CD4-positive, alpha-beta memory T cell (primary cell): ENCODE measurements around the gene OTC. TPM values are rescaled to one million over a fixed set of nuclear protein-coding genes. Genes with fewer than 3 reads are reported as not detected.
A peak's percentile ranks its signal among the peaks of the same experiment; 100 is the strongest.

Experiments used
- CTCF ChIA-PET: fragments of 350-600 bp; sonication (Branson Sonifier 250); formaldehyde crosslinking; loops from one replicate; lab custom pipeline; 2021; ENCODE audit warnings: inconsistent platforms; ENCODE audit not compliant: partially characterized antibody; lab: Charles Lee
- POLR2A ChIA-PET: fragments of 350-600 bp; sonication (Branson Sonifier 250); formaldehyde crosslinking; loops from one replicate; lab custom pipeline; 2021; ENCODE audit not compliant: partially characterized antibody; lab: Charles Lee
- DNase-seq, 5 donors: peaks; one replicate each; pipeline versions ENCODE4 v3.0.0 to v3.0.0-alpha.2; 2020 to 2022; ENCODE audit warnings: mixed read lengths in 1 of 5
- H3K27ac ChIP-seq: one replicate; pipeline ENCODE4 v1.7.0; 2013; ENCODE audit warnings: low read depth, low read length
- H3K27me3 ChIP-seq: 2 replicates; pipeline ENCODE4 v1.7.0; 2013; ENCODE audit warnings: mild to moderate bottlenecking, low read length, moderate library complexity; ENCODE audit not compliant: insufficient read depth
- H3K36me3 ChIP-seq: 2 replicates; pipeline ENCODE4 v1.7.0; 2013; ENCODE audit warnings: mild to moderate bottlenecking, low read length, moderate library complexity; ENCODE audit not compliant: insufficient read depth
- H3K4me1 ChIP-seq: 2 replicates; pipeline ENCODE4 v1.7.0; 2013; ENCODE audit warnings: mild to moderate bottlenecking, low read length, moderate library complexity; ENCODE audit not compliant: insufficient read depth
- H3K4me3 ChIP-seq, 2 donors: one replicate each; pipeline ENCODE4 v1.7.0; 2013; ENCODE audit warnings: low read length in 2 of 2, mild to moderate bottlenecking in 1 of 2
- H3K9me3 ChIP-seq, 2 donors: one replicate each; pipeline ENCODE4 v1.7.0; 2013; ENCODE audit warnings: low read length in 2 of 2, control low read depth in 1 of 2; ENCODE audit not compliant: control insufficient read depth in 1 of 2
- H3K27ac Mint-ChIP-seq, 7 donors: one replicate each; pipeline ENCODE4 v1.8.0; 2020 to 2021; ENCODE audit warnings: mixed read lengths in 7 of 7, mild to moderate bottlenecking in 6 of 7, inconsistent platforms in 3 of 7, moderate library complexity in 3 of 7
- H3K27me3 Mint-ChIP-seq, 2 donors: one replicate each; pipeline ENCODE4 v1.8.0; 2020 to 2021; ENCODE audit warnings: mixed read lengths in 2 of 2
- H3K36me3 Mint-ChIP-seq, 2 donors: one replicate each; pipeline ENCODE4 v1.8.0; 2020 to 2021; ENCODE audit warnings: mixed read lengths in 2 of 2, inconsistent platforms in 1 of 2, mild to moderate bottlenecking in 1 of 2
- H3K4me1 Mint-ChIP-seq, 4 donors: one replicate each; pipeline ENCODE4 v1.8.0; 2020 to 2021; ENCODE audit warnings: mixed read lengths in 4 of 4, mild to moderate bottlenecking in 1 of 4
- H3K4me3 Mint-ChIP-seq, 8 donors: one replicate each; pipeline ENCODE4 v1.8.0; 2020 to 2021; ENCODE audit warnings: mixed read lengths in 8 of 8, mild to moderate bottlenecking in 7 of 8, moderate library complexity in 6 of 8, inconsistent platforms in 3 of 8
- H3K9me3 Mint-ChIP-seq, 8 donors: one replicate each; pipeline ENCODE4 v1.8.0; 2020 to 2021; ENCODE audit warnings: mixed read lengths in 8 of 8, mild to moderate bottlenecking in 5 of 8, inconsistent platforms in 3 of 8, moderate library complexity in 1 of 8
- intact Hi-C: fragments of 100-400 bp; cut with micrococcal nuclease; formaldehyde crosslinking; loops from one replicate; pipeline ENCODE4 v1.15.1; 2023
- polyA plus RNA-seq, 2 donors: library from polyadenylated mRNA; unstranded; fragments of 300-500 nt; fragmentation: Illumina TruSeq; gene quantifications; one replicate each; pipeline ENCODE4 v1.2.3, GENCODE V29; 2021
- total RNA-seq, 2 experiments: library from RNA; stranded (reverse); gene quantifications; one replicate each; pipeline ENCODE4 v1.2.3, GENCODE V29; 2021

OTC gene
- total and polyA plus RNA-seq, 4 experiments from 2014 or later: not detected

DNA sequence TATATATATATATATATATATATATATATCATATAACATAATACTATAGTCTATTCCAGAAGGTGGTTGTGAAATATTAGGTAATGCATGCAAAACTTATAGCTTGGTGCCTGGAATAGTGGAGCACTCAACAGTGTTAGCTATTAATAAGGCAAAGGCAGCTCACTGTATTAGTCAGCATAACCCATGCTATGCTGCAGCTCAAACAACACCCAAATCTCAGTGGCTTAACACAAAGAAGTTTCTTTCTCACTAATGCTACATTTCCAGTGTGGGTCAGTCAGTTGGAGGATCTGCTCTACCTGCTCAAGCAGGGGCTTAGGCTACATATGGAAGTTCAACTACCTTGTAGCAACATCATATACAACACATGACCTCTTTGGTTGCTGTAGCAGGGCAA lies 19.9 kb upstream of the OTC start:
- H3K9me3 ChIP-seq: no peaks in the 10 kb centered on the region
- no peaks in the 10 kb centered on the region for H3K9me3 Mint-ChIP-seq
- H3K36me3 Mint-ChIP-seq: no peaks in the 10 kb centered on the region
- POLR2A ChIA-PET: no interaction called here
- H3K4me3 Mint-ChIP-seq: no peak overlapping the region
- no peaks in the 10 kb centered on the region for H3K27me3 ChIP-seq
- no peaks in the 10 kb centered on the region for H3K36me3 ChIP-seq
- H3K27me3 Mint-ChIP-seq: peaks cover 2 to 3% of the 10 kb centered on the region in 2 donors
- DNase-seq: no peak
- no peak overlapping the region for H3K4me3 ChIP-seq
- H3K4me1 Mint-ChIP-seq: peaks cover 9 to 13% (median 11%) of the 10 kb centered on the region in 4 donors
- intact Hi-C loops: no loop called here
- H3K4me1 ChIP-seq: peaks cover 13% of the 10 kb centered on the region
- CTCF ChIA-PET: no interaction called here
- no peak overlapping the region for H3K27ac ChIP-seq
- H3K27ac Mint-ChIP-seq: peak overlapping the region in 1 of 7 donors; percentile 17

DNA sequence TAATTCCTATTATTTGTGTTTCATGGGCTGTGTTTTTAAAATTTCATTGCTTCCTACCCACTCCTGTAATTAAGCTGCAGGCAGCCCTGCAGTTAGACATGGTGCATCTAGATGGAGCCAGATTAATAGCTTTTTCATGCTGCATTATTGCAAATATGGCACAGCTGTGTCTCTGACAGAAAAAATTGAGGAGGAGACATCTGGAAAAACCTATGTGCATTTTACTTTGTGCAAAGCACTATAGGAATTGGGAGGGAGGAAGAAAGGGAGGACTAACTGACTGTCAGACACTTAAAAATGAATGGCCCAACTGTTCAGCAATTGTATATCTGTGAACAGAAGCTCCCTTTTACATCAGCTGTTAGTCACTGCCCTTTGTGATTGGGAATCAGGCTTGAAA lies 17.0 kb upstream of the OTC start:
- H3K4me1 Mint-ChIP-seq: no peaks in the 10 kb centered on the region
- no peak overlapping the region for H3K27ac Mint-ChIP-seq
- H3K36me3 ChIP-seq: no peaks in the 10 kb centered on the region
- peaks cover 3 to 4% of the 10 kb centered on the region in 2 donors for H3K27me3 Mint-ChIP-seq
- ChIA-PET POLR2A (no interaction called here), CTCF (no interaction called here)
- no peaks in the 10 kb centered on the region for H3K9me3 Mint-ChIP-seq
- H3K4me3 ChIP-seq: no peak overlapping the region
- no peak overlapping the region for H3K4me3 Mint-ChIP-seq
- H3K4me1 ChIP-seq: no peaks in the 10 kb centered on the region
- H3K27ac ChIP-seq: no peak overlapping the region
- no peaks in the 10 kb centered on the region for H3K27me3 ChIP-seq
- no peaks in the 10 kb centered on the region for H3K9me3 ChIP-seq
- intact Hi-C loops: no loop called here
- DNase-seq: no peak
- H3K36me3 Mint-ChIP-seq: no peaks in the 10 kb centered on the region

DNA sequence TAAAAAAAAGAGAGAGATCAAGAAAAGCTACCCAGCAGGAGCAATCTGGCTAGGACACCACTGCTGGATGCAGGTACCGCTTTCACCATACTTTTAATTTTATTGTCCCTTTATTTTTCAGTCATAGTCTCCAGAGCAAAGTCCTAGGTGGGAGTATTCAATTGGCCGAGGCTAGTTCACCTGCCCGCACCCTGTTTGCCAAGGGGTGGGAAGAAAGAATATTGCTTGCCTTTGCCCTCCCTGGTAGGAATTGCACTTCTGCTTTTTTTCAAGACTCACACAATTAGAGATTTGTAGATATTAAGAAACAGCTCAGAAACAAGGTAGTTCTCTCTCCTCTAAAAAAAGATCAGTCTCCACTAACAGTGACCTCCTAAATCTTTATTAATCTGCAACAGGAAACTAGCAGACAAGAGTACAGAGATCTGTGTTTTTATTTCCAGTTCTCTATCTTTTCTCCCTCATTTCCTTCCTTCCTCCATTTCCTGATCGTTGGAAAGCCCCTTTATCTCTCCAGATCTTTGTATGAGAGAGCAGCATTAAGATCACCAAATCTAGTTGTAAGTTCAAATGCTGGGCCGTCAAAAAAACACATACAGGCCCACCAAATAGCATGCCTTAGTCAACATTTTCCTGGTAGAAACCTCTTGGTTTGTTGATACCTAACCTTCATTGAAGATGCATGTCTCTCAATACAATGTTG lies 15.7 kb upstream of the OTC start:
- Histone ChIP-seq H3K36me3 (no peaks in the 10 kb centered on the region), H3K27me3 (no peaks in the 10 kb centered on the region), H3K27ac (no peak overlapping the region), H3K9me3 (no peaks in the 10 kb centered on the region), H3K4me3 (no peak overlapping the region), H3K4me1 (no peaks in the 10 kb centered on the region)
- no peak for DNase-seq
- peaks cover 5 to 6% of the 10 kb centered on the region in 2 donors for H3K27me3 Mint-ChIP-seq
- no peaks in the 10 kb centered on the region for H3K4me1 Mint-ChIP-seq
- ChIA-PET POLR2A (no interaction called here), CTCF (interaction anchor here (1.3 kb wide), 1 partner anchor 9 kb away, joined by 4 read pairs; the partner anchor contains the start of gene RPGR)
- intact Hi-C loops: no loop called here
- no peaks in the 10 kb centered on the region for H3K36me3 Mint-ChIP-seq
- no peaks in the 10 kb centered on the region for H3K9me3 Mint-ChIP-seq
- H3K4me3 Mint-ChIP-seq: no peak overlapping the region
- H3K27ac Mint-ChIP-seq: no peak overlapping the region

DNA sequence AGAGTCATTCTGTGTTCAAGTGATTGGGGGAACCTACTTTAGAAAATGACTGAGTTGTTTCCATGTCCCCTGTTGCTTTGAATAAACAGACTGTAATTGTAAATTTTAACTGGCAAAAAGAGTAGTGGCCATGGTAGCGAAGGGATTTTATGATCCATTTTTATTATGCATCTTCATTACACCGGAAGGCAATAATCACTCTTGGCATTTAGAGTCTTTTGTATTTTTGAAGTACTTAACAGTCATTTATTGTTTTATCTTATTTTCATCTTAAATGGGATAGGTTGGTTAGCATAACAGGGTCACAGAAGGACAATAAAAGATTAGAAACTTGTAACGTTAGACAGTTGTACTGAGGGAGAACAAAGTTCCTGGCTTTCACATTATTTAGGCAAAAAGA lies 11.0 kb upstream of the OTC start:
- Mint-ChIP-seq H3K9me3 (peaks cover 0 to 1% (median 0%) of the 10 kb centered on the region in 8 donors), H3K4me1 (no peaks in the 10 kb centered on the region), H3K27me3 (peaks cover 3 to 7% of the 10 kb centered on the region in 2 donors), H3K27ac (no peak overlapping the region), H3K36me3 (no peaks in the 10 kb centered on the region), H3K4me3 (no peak overlapping the region)
- ChIA-PET CTCF (no interaction called here), POLR2A (no interaction called here)
- Histone ChIP-seq H3K4me1 (no peaks in the 10 kb centered on the region), H3K9me3 (no peaks in the 10 kb centered on the region), H3K27ac (no peak overlapping the region), H3K27me3 (no peaks in the 10 kb centered on the region), H3K36me3 (no peaks in the 10 kb centered on the region), H3K4me3 (no peak overlapping the region)
- intact Hi-C loops: no loop called here
- no peak for DNase-seq

DNA sequence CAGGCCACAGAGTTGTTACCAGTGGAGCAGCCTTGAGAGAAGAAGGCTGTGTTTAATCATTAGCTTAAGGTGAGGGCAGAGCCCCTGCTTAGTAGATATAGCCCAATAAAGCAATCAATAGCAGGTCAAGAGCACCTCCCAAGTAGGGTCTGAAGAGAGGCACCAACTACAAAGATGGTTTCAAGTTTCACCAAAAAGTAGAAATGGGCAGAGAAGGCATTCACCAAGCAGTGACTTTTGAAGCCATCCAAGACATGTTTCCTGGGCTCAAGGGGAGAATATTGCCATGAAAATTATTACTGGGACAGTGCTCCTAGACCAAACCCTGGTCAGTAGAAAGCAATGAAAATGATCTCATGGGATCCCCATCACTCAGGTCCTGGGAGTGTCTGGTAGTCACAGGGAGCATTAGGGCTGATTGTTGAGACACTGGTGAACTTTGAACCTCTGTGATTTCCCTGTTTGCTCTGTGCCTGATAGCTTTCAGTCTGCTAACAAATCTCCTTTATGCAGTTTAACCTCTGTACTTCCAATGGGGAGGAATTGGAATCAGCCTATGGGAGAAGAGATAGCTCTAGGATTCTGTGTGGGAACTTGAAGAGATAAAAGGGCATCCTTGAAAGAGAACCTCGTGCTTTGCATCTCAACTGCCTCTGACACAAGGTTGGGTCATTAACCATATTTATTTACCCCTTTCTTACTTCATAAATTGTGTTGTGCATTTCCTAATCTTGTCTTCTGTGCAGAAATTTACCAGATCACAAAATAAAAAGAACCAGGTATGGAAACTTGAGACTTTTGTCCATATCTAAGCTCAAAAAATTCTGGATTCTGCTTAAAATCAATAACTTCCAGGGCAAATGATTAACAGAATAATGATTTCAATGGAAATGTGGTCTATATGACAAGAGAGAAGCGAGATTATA lies 9.3 kb upstream of the OTC start:
- no peak overlapping the region for H3K27ac ChIP-seq
- H3K4me3 ChIP-seq: no peak overlapping the region
- peaks cover 5 to 10% of the 10 kb centered on the region in 2 donors for H3K27me3 Mint-ChIP-seq
- no peaks in the 10 kb centered on the region for H3K36me3 Mint-ChIP-seq
- CTCF ChIA-PET: interaction anchor here (1.0 kb wide), 1 partner anchor 16 kb away, joined by 4 read pairs; the partner anchor contains the start of gene RPGR
- H3K4me1 Mint-ChIP-seq: no peaks in the 10 kb centered on the region
- DNase-seq: no peak
- no peaks in the 10 kb centered on the region for H3K27me3 ChIP-seq
- H3K4me3 Mint-ChIP-seq: no peak overlapping the region
- H3K36me3 ChIP-seq: no peaks in the 10 kb centered on the region
- H3K9me3 Mint-ChIP-seq: peaks cover 0 to 2% (median 0%) of the 10 kb centered on the region in 8 donors
- H3K9me3 ChIP-seq: no peaks in the 10 kb centered on the region
- POLR2A ChIA-PET: no interaction called here
- no peaks in the 10 kb centered on the region for H3K4me1 ChIP-seq
- H3K27ac Mint-ChIP-seq: no peak overlapping the region
- intact Hi-C loops: no loop called here

DNA sequence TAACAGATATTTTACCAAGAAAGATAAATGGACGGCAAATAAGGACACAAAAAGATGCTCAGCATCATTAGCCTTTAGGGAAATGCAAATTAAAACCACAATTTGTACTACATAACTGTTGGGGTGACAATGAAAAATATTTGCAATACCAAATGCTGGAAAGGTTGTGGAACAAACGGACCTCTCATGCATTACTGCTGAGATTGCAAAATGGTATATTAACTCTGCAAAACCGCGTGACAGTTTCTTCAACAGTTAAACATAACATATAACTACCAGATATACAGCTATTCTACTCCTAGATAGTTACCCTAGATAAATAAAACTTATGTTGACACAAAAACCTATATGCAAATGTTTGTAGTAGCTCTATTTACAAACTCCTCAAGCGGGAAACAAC lies 6.3 kb upstream of the OTC start:
- Mint-ChIP-seq H3K27ac (no peak overlapping the region), H3K4me1 (no peaks in the 10 kb centered on the region), H3K4me3 (no peak overlapping the region), H3K27me3 (peaks cover 11 to 12% of the 10 kb centered on the region in 2 donors), H3K36me3 (no peaks in the 10 kb centered on the region), H3K9me3 (peaks cover 0 to 5% (median 0%) of the 10 kb centered on the region in 8 donors)
- intact Hi-C loops: no loop called here
- no peak overlapping the region for H3K27ac ChIP-seq
- H3K9me3 ChIP-seq: no peaks in the 10 kb centered on the region
- no peak overlapping the region for H3K4me3 ChIP-seq
- DNase-seq: no peak
- no peaks in the 10 kb centered on the region for H3K4me1 ChIP-seq
- ChIA-PET POLR2A (no interaction called here), CTCF (no interaction called here)
- no peaks in the 10 kb centered on the region for H3K27me3 ChIP-seq
- no peaks in the 10 kb centered on the region for H3K36me3 ChIP-seq

DNA sequence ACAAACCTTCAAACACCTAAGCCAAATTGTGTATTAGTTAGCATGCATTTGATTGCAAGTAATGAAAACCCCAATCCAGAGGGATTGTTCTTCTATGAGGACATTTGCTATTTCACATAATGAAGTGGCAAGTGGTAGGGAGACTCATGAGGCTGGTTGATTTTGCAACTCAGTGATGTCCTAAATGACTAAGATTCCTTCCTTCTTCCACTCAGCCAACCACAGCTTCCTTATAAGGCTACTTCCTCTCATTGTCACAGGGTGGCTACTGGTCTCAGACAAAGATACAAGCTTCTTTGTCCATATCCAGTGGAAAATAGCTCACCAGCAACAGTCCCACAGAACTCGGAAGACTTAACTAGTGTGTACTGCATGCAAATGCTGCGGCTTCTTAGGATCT lies 5.3 kb upstream of the OTC start:
- ChIA-PET POLR2A (no interaction called here), CTCF (no interaction called here)
- Histone ChIP-seq H3K4me3 (no peak overlapping the region), H3K9me3 (no peaks in the 10 kb centered on the region), H3K36me3 (no peaks in the 10 kb centered on the region), H3K4me1 (no peaks in the 10 kb centered on the region), H3K27me3 (no peaks in the 10 kb centered on the region), H3K27ac (no peak overlapping the region)
- Mint-ChIP-seq H3K4me1 (no peaks in the 10 kb centered on the region), H3K27ac (no peak overlapping the region), H3K9me3 (peaks cover 0 to 5% (median 0%) of the 10 kb centered on the region in 8 donors), H3K27me3 (peaks cover 8 to 11% of the 10 kb centered on the region in 2 donors), H3K4me3 (no peak overlapping the region), H3K36me3 (no peaks in the 10 kb centered on the region)
- DNase-seq: no peak
- intact Hi-C loops: no loop called here
